ENCODE results near the gene SLC16A1.

GRCh38 chr1:112950426-112950825, 5.6 kb downstream of the SLC16A1 start:
- no peak for TF ChIP-seq POLR2A (IDR thresholded peaks at IDR 0.05; ENCODE audit: low read depth, low read length)
- no peak for TF ChIP-seq SPI1 (IDR thresholded peaks at IDR 0.05; ENCODE audit: low read depth, low read length)
- no peak for TF ChIP-seq TAF1 (IDR thresholded peaks at IDR 0.05; ENCODE audit: low read depth, low read length)

Measured in GM12891 (cell line).